Activated CD4-positive, alpha-beta memory T cell treated with anti-CD3 and anti-CD28 coated beads, Interleukin-2, amount 10 ng/mL, durations not matched to agents 7 days and 5 days (primary cell): ENCODE data around the gene ZNF133. TPM values are rescaled to one million over a fixed set of nuclear protein-coding genes. Genes with fewer than 3 reads are reported as not detected.
"Not testable (repeated sequence)": the region's sequence is repeated elsewhere in the genome, so short reads cannot be mapped to it uniquely, and the experiment has no call there.

Source experiments
- CTCF ChIA-PET: fragments of 350-600 bp; sonication (Branson Sonifier 250); formaldehyde crosslinking; loops from one replicate; lab custom pipeline; 2021; ENCODE audit warnings: antibody characterized with exemption, inconsistent platforms; lab: Charles Lee
- POLR2A ChIA-PET: fragments of 350-600 bp; sonication (Branson Sonifier 250); formaldehyde crosslinking; loops from one replicate; lab custom pipeline; 2021; ENCODE audit warnings: antibody characterized with exemption; lab: Charles Lee
- DNase-seq: peaks from one replicate; pipeline ENCODE4 v3.0.0-alpha.2; 2020
- H3K27ac Mint-ChIP-seq: one replicate; pipeline ENCODE4 v1.8.0; 2021; ENCODE audit warnings: mild to moderate bottlenecking, mixed read lengths
- H3K27me3 Mint-ChIP-seq: one replicate; pipeline ENCODE4 v1.8.0; 2021; ENCODE audit warnings: mixed read lengths
- H3K36me3 Mint-ChIP-seq: one replicate; pipeline ENCODE4 v1.8.0; 2021; ENCODE audit warnings: low read depth, mixed read lengths
- H3K4me1 Mint-ChIP-seq: one replicate; pipeline ENCODE4 v1.8.0; 2021; ENCODE audit warnings: mixed read lengths
- H3K4me3 Mint-ChIP-seq: one replicate; pipeline ENCODE4 v1.8.0; 2021; ENCODE audit warnings: mild to moderate bottlenecking, mixed read lengths
- H3K9me3 Mint-ChIP-seq: one replicate; pipeline ENCODE4 v1.8.0; 2021; ENCODE audit warnings: mixed read lengths
- total RNA-seq, 2 experiments: library from RNA; stranded (reverse); gene quantifications; one replicate each; pipeline ENCODE4 v1.2.3, GENCODE V29; 2021

Gene ZNF133
- total RNA-seq, 2 experiments from 2014 or later = 8.4 to 10.2 TPM

GRCh38 chr20:18265441-18265840 lies 22.9 kb upstream of the ZNF133 start:
- peaks cover 13% of the 10 kb centered on the region for H3K27me3 Mint-ChIP-seq
- H3K4me3 Mint-ChIP-seq = no peak overlapping the region
- H3K9me3 Mint-ChIP-seq = no peaks in the 10 kb centered on the region
- no peaks in the 10 kb centered on the region for H3K36me3 Mint-ChIP-seq
- ChIA-PET CTCF (no interaction called here), POLR2A (no interaction called here)
- no peak overlapping the region for H3K27ac Mint-ChIP-seq
- DNase-seq = no peak
- no peaks in the 10 kb centered on the region for H3K4me1 Mint-ChIP-seq

GRCh38 chr20:18266282-18266681 lies 22.0 kb upstream of the ZNF133 start:
- Mint-ChIP-seq H3K27me3 (peaks cover 18% of the 10 kb centered on the region), H3K36me3 (no peaks in the 10 kb centered on the region), H3K4me1 (no peaks in the 10 kb centered on the region), H3K4me3 (no peak overlapping the region), H3K27ac (no peak overlapping the region), H3K9me3 (no peaks in the 10 kb centered on the region)
- CTCF ChIA-PET = no interaction called here
- POLR2A ChIA-PET = no interaction called here
- no peak for DNase-seq

GRCh38 chr20:18267815-18268214 lies 20.5 kb upstream of the ZNF133 start:
- no peak overlapping the region for H3K27ac Mint-ChIP-seq
- no peaks in the 10 kb centered on the region for H3K4me1 Mint-ChIP-seq
- no peaks in the 10 kb centered on the region for H3K9me3 Mint-ChIP-seq
- POLR2A ChIA-PET = no interaction called here
- no peak for DNase-seq
- H3K4me3 Mint-ChIP-seq = no peak overlapping the region
- CTCF ChIA-PET = no interaction called here
- no peaks in the 10 kb centered on the region for H3K36me3 Mint-ChIP-seq
- H3K27me3 Mint-ChIP-seq = peaks cover 21% of the 10 kb centered on the region

GRCh38 chr20:18271160-18271559 lies 17.2 kb upstream of the ZNF133 start:
- ChIA-PET CTCF (no interaction called here), POLR2A (no interaction called here)
- Mint-ChIP-seq H3K27ac (no peak overlapping the region), H3K27me3 (peaks cover 32% of the 10 kb centered on the region), H3K4me3 (no peak overlapping the region), H3K4me1 (no peaks in the 10 kb centered on the region), H3K36me3 (no peaks in the 10 kb centered on the region), H3K9me3 (no peaks in the 10 kb centered on the region)
- no peak for DNase-seq

GRCh38 chr20:18272451-18272850 lies 15.9 kb upstream of the ZNF133 start:
- Mint-ChIP-seq H3K9me3 (no peaks in the 10 kb centered on the region), H3K4me1 (peaks cover 8% of the 10 kb centered on the region), H3K27me3 (peaks cover 31% of the 10 kb centered on the region), H3K4me3 (no peak overlapping the region), H3K27ac (no peak overlapping the region), H3K36me3 (no peaks in the 10 kb centered on the region)
- POLR2A ChIA-PET = no interaction called here
- no peak for DNase-seq
- CTCF ChIA-PET = no interaction called here

GRCh38 chr20:18273738-18274137 lies 14.6 kb upstream of the ZNF133 start:
- Mint-ChIP-seq H3K9me3 (no peaks in the 10 kb centered on the region), H3K4me3 (no peak overlapping the region), H3K4me1 (peaks cover 9% of the 10 kb centered on the region), H3K27me3 (peaks cover 22% of the 10 kb centered on the region), H3K27ac (no peak overlapping the region), H3K36me3 (no peaks in the 10 kb centered on the region)
- POLR2A ChIA-PET = no interaction called here
- CTCF ChIA-PET = interaction anchor here (0.6 kb wide), 1 partner anchor 566 kb away, joined by 6 read pairs; no protein-coding TSS in a partner anchor
- DNase-seq = no peak

GRCh38 chr20:18275960-18276359 lies 12.4 kb upstream of the ZNF133 start:
- CTCF ChIA-PET = interaction anchor here (0.6 to 1.7 kb wide), 6 partner anchors 9 to 1474 kb away, joined by 3 to 12 read pairs (median 4); partner anchors contain the start of gene ZNF133
- H3K4me1 Mint-ChIP-seq, H3K36me3 Mint-ChIP-seq, DNase-seq, H3K4me3 Mint-ChIP-seq, H3K27ac Mint-ChIP-seq, POLR2A ChIA-PET, H3K9me3 Mint-ChIP-seq: not testable (repeated sequence)
- H3K27me3 Mint-ChIP-seq = peaks cover 35% of the 10 kb centered on the region

GRCh38 chr20:18276821-18277220 lies 11.5 kb upstream of the ZNF133 start:
- Mint-ChIP-seq H3K36me3 (no peaks in the 10 kb centered on the region), H3K27me3 (peaks cover 34% of the 10 kb centered on the region), H3K4me1 (peaks cover 9% of the 10 kb centered on the region), H3K4me3 (no peak overlapping the region), H3K9me3 (no peaks in the 10 kb centered on the region), H3K27ac (no peak overlapping the region)
- POLR2A ChIA-PET = no interaction called here
- CTCF ChIA-PET = interaction anchor here (0.9 to 1.7 kb wide), 4 partner anchors 9 to 1474 kb away, joined by 3 to 12 read pairs (median 4); partner anchors contain the start of gene ZNF133
- peak; percentile 72 for DNase-seq

GRCh38 chr20:18279242-18279641 lies 9.1 kb upstream of the ZNF133 start:
- H3K36me3 Mint-ChIP-seq = no peaks in the 10 kb centered on the region
- CTCF ChIA-PET = interaction anchor here (1.2 to 2.3 kb wide), 2 partner anchors 8 to 14 kb away, joined by 4 to 7 read pairs; partner anchors contain the start of gene ZNF133
- H3K27me3 Mint-ChIP-seq = peaks cover 36% of the 10 kb centered on the region
- H3K4me3 Mint-ChIP-seq = no peak overlapping the region
- H3K4me1 Mint-ChIP-seq = peaks cover 9% of the 10 kb centered on the region
- no peaks in the 10 kb centered on the region for H3K9me3 Mint-ChIP-seq
- no peak for DNase-seq
- POLR2A ChIA-PET = interaction anchor here (0.9 to 1.1 kb wide), 2 partner anchors 9 to 316 kb away, joined by 3 to 4 read pairs; partner anchors contain the start of gene ZNF133
- no peak overlapping the region for H3K27ac Mint-ChIP-seq

GRCh38 chr20:18284805-18285533 lies 3.4 kb upstream of the ZNF133 start:
- Mint-ChIP-seq H3K27me3 (peaks cover 37% of the 10 kb centered on the region), H3K4me3 (no peak overlapping the region), H3K4me1 (peaks cover 23% of the 10 kb centered on the region), H3K9me3 (peaks cover 18% of the 10 kb centered on the region), H3K27ac (no peak overlapping the region), H3K36me3 (peaks cover 14% of the 10 kb centered on the region)
- ChIA-PET POLR2A (no interaction called here), CTCF (interaction anchor here (0.7 to 1.0 kb wide), 2 partner anchors 9 kb away, joined by 3 to 4 read pairs; no protein-coding TSS in a partner anchor)
- no peak for DNase-seq

GRCh38 chr20:18287546-18287914 lies 797 bp upstream of the ZNF133 start:
- Mint-ChIP-seq H3K27me3 (peaks cover 21% of the 10 kb centered on the region), H3K4me1 (peaks cover 29% of the 10 kb centered on the region), H3K36me3 (peaks cover 28% of the 10 kb centered on the region), H3K4me3 (peak overlapping the region; percentile 95), H3K9me3 (peaks cover 18% of the 10 kb centered on the region), H3K27ac (peak overlapping the region; percentile 93)
- DNase-seq = no peak
- ChIA-PET CTCF (interaction anchor here (1.2 to 2.1 kb wide), 5 partner anchors 9 to 605 kb away, joined by 3 to 12 read pairs (median 7); partner anchors contain the start of genes RRBP1 and SEC23B), POLR2A (interaction anchor here (0.6 to 2.5 kb wide), 10 partner anchors 10 to 1764 kb away, joined by 3 to 24 read pairs (median 6); partner anchors contain the start of genes BFSP1, DZANK1, KAT14 and PET117)

GRCh38 chr20:18288749-18289267 lies 481 bp downstream of the ZNF133 start:
- Mint-ChIP-seq H3K4me3 (peak overlapping the region; percentile 95), H3K4me1 (peaks cover 29% of the 10 kb centered on the region), H3K27ac (peak overlapping the region; percentile 93), H3K27me3 (peaks cover 13% of the 10 kb centered on the region), H3K36me3 (peaks cover 31% of the 10 kb centered on the region), H3K9me3 (peaks cover 18% of the 10 kb centered on the region)
- no peak for DNase-seq
- CTCF ChIA-PET = interaction anchor here (1.2 to 2.1 kb wide), 4 partner anchors 13 to 606 kb away, joined by 3 to 12 read pairs (median 6); partner anchors contain the start of genes RRBP1 and SEC23B
- POLR2A ChIA-PET = interaction anchor here (0.9 to 2.5 kb wide), 11 partner anchors 9 to 757 kb away, joined by 3 to 24 read pairs (median 5); partner anchors contain the start of genes BFSP1, DZANK1, KAT14 and PET117

- Mint-ChIP-seq H3K27ac (no peak overlapping the region), H3K4me1 (peaks cover 29% of the 10 kb centered on the region), H3K27me3 (peaks cover 13% of the 10 kb centered on the region), H3K4me3 (peak overlapping the region; percentile 95), H3K36me3 (peaks cover 34% of the 10 kb centered on the region), H3K9me3 (peaks cover 18% of the 10 kb centered on the region)
- ChIA-PET CTCF (interaction anchor here (1.3 kb wide), 1 partner anchor 320 kb away, joined by 3 read pairs; no protein-coding TSS in a partner anchor), POLR2A (interaction anchor here (1.5 to 2.2 kb wide), 4 partner anchors 9 to 607 kb away, joined by 4 to 14 read pairs (median 8); partner anchors contain the start of gene RRBP1)
- no peak for DNase-seq
These were observed 979 bp downstream of the ZNF133 start for GRCh38 chr20:18289306-18289705.
